H1 (cell line): ENCODE data around the gene FGR. TPM values are rescaled to one million over a fixed set of nuclear protein-coding genes. Genes with fewer than 3 reads are reported as not detected.

Source experiments
- CTCF ChIA-PET: fragments of 300-600 bp; sonication (Branson Sonifier 250); formaldehyde crosslinking; loops from one replicate; lab custom pipeline; 2021; ENCODE audit not compliant: partially characterized antibody; lab: Charles Lee
- POLR2A ChIA-PET: fragments of 300-600 bp; sonication (Branson Sonifier 250); formaldehyde crosslinking; loops from one replicate; lab custom pipeline; 2021; ENCODE audit warnings: inconsistent platforms; ENCODE audit not compliant: partially characterized antibody; lab: Charles Lee
- DNase-seq, 2 experiments: peaks; one replicate each; pipeline versions ENCODE4 v3.0.0 to v3.0.0-alpha.2; 2010 to 2022; ENCODE audit warnings: low spot score in 2 of 2, low read depth in 1 of 2, mixed read lengths in 1 of 2
- FAIRE-seq: peaks from 2 replicates; lab custom pipeline; 2011; peaks lifted over from hg19 to GRCh38; lab: Jason Lieb, UNC
- H2AFZ ChIP-seq: 2 replicates; pipeline ENCODE4 v1.8.1; 2012; ENCODE audit warnings: low read length, inconsistent platforms
- H2AK5ac ChIP-seq: 2 replicates; pipeline ENCODE4 v1.6.1; 2013; ENCODE audit warnings: low read depth, low read length
- H2BK120ac ChIP-seq: replicated peaks from 2 replicates; pipeline ENCODE3; 2013; ENCODE audit warnings: low read depth, low read length, inconsistent platforms
- H2BK12ac ChIP-seq: 2 replicates; pipeline ENCODE4 v1.6.1; 2013; ENCODE audit warnings: low read depth, low read length
- H2BK15ac ChIP-seq: 2 replicates; pipeline ENCODE4 v1.6.1; 2013; ENCODE audit warnings: low read length
- H2BK20ac ChIP-seq: 2 replicates; pipeline ENCODE4 v1.6.1; 2013; ENCODE audit warnings: low read length
- H2BK5ac ChIP-seq: 2 replicates; pipeline ENCODE4 v1.6.1; 2013; ENCODE audit warnings: low read depth, low read length
- H3K14ac ChIP-seq: 2 replicates; pipeline ENCODE4 v1.6.1; 2013; ENCODE audit warnings: inconsistent platforms; ENCODE audit not compliant: insufficient read length
- H3K18ac ChIP-seq: 2 replicates; pipeline ENCODE4 v1.6.1; 2013; ENCODE audit warnings: low read length; ENCODE audit errors: extremely low read depth
- H3K23ac ChIP-seq: 2 replicates; pipeline ENCODE4 v1.6.1; 2013; ENCODE audit warnings: inconsistent platforms; ENCODE audit not compliant: insufficient read length
- H3K23me2 ChIP-seq: 2 replicates; pipeline ENCODE4 v1.6.1; 2013; ENCODE audit warnings: low read depth, low read length
- H3K27ac ChIP-seq: 2 replicates; pipeline ENCODE4 v1.6.1; 2011; ENCODE audit warnings: low read depth, low read length, inconsistent platforms
- H3K27me3 ChIP-seq, 4 experiments: replicated peaks in 1 of 4; 1 replicate in 1 of 4; 2 replicates in 3 of 4; pipeline versions ENCODE4 v1.6.1 to v1.8.1; 2011 to 2013; ENCODE audit warnings: low read length in 3 of 4, mild to moderate bottlenecking in 3 of 4, inconsistent platforms in 2 of 4, mixed read lengths in 2 of 4, moderate library complexity in 1 of 4; ENCODE audit not compliant: control insufficient read depth in 3 of 4, insufficient read depth in 3 of 4; ENCODE audit errors: extremely low read depth in 1 of 4
- H3K36me3 ChIP-seq, 4 experiments: 2 replicates each; pipeline versions ENCODE4 v1.6.1 to v1.8.1; 2011 to 2013; ENCODE audit warnings: mild to moderate bottlenecking in 4 of 4, low read length in 3 of 4, moderate library complexity in 2 of 4, control low read depth in 1 of 4, inconsistent platforms in 1 of 4; ENCODE audit not compliant: insufficient read depth in 4 of 4, control insufficient read depth in 2 of 4
- H3K4ac ChIP-seq: replicated peaks from 2 replicates; pipeline ENCODE3; 2013; ENCODE audit warnings: low read length, low read depth, mixed read lengths, inconsistent platforms; ENCODE audit not compliant: insufficient read length
- H3K4me1 ChIP-seq, 4 experiments: replicated peaks in 1 of 4; 1 replicate in 1 of 4; 2 replicates in 3 of 4; pipeline versions ENCODE4 v1.6.1 to v1.8.1; 2011 to 2013; ENCODE audit warnings: low read length in 3 of 4, inconsistent platforms in 2 of 4, mixed read lengths in 1 of 4; ENCODE audit not compliant: insufficient read depth in 4 of 4, control insufficient read depth in 3 of 4
- H3K4me2 ChIP-seq, 2 experiments: 2 replicates each; pipeline versions ENCODE4 v1.6.1 to v1.8.1; 2011 to 2013; ENCODE audit warnings: low read depth in 2 of 2, low read length in 2 of 2, control low read depth in 1 of 2, inconsistent platforms in 1 of 2, mild to moderate bottlenecking in 1 of 2; ENCODE audit not compliant: insufficient read depth in 1 of 2
- H3K4me3 ChIP-seq, 4 experiments: fragments of 200-600, 300-600 bp in 1 of 4; sonication (generic), shearing (Covaris generic), sonication (Bioruptor Twin) in 1 of 4; 2 replicates each; pipeline versions ENCODE4 v1.5.1 to v1.8.1; 2011 to 2016; ENCODE audit warnings: low read length in 4 of 4, low read depth in 3 of 4, control low read depth in 2 of 4, inconsistent platforms in 2 of 4, mild to moderate bottlenecking in 2 of 4, mixed read lengths in 1 of 4, moderate library complexity in 1 of 4; ENCODE audit not compliant: insufficient read depth in 2 of 4; ENCODE audit errors: extremely low read depth in 1 of 4
- H3K56ac ChIP-seq: replicated peaks from 2 replicates; pipeline ENCODE3; 2013; ENCODE audit warnings: low read depth, mild to moderate bottlenecking, mixed read lengths, low read length, inconsistent platforms; ENCODE audit not compliant: insufficient read length
- H3K79me1 ChIP-seq: 2 replicates; pipeline ENCODE4 v1.6.1; 2013; ENCODE audit warnings: low read depth, low read length, control low read depth
- H3K79me2 ChIP-seq, 2 experiments: 2 replicates each; pipeline versions ENCODE4 v1.6.1 to v1.8.1; 2012 to 2013; ENCODE audit warnings: low read length in 2 of 2, mild to moderate bottlenecking in 2 of 2, inconsistent platforms in 1 of 2; ENCODE audit not compliant: insufficient read depth in 2 of 2, control insufficient read depth in 1 of 2
- H3K9ac ChIP-seq, 4 experiments: replicated peaks in 1 of 4; 1 replicate in 1 of 4; 2 replicates in 3 of 4; pipeline versions ENCODE4 v1.6.1 to v1.8.1; 2011 to 2013; ENCODE audit warnings: low read depth in 3 of 4, low read length in 3 of 4, control low read depth in 2 of 4, mild to moderate bottlenecking in 2 of 4, moderate library complexity in 2 of 4, inconsistent platforms in 1 of 4; ENCODE audit errors: extremely low read depth in 1 of 4
- H3K9me3 ChIP-seq, 2 experiments: 2 replicates each; pipeline versions ENCODE4 v1.6.1 to v1.8.1; 2012 to 2013; ENCODE audit warnings: mild to moderate bottlenecking in 2 of 2, moderate library complexity in 2 of 2, control low read depth in 1 of 2, inconsistent platforms in 1 of 2, low read depth in 1 of 2, low read length in 1 of 2, mixed read lengths in 1 of 2; ENCODE audit not compliant: insufficient read depth in 2 of 2
- H4K20me1 ChIP-seq, 2 experiments: replicated peaks in 1 of 2; 2 replicates each; pipeline versions ENCODE3 to v1.8.1; 2011 to 2013; ENCODE audit warnings: inconsistent platforms in 2 of 2, low read length in 2 of 2, mild to moderate bottlenecking in 1 of 2; ENCODE audit not compliant: insufficient read depth in 2 of 2, control insufficient read depth in 1 of 2
- H4K5ac ChIP-seq: 2 replicates; pipeline ENCODE4 v1.6.1; 2013; ENCODE audit warnings: low read length, low read depth, mixed read lengths, inconsistent platforms; ENCODE audit not compliant: insufficient read length
- H4K8ac ChIP-seq: 2 replicates; pipeline ENCODE4 v1.8.0; 2013; ENCODE audit warnings: mild to moderate bottlenecking, moderate library complexity, low read length, inconsistent platforms; ENCODE audit not compliant: insufficient read depth; ENCODE audit errors: extremely low read depth
- H4K91ac ChIP-seq: replicated peaks from 2 replicates; pipeline ENCODE3; 2013; ENCODE audit warnings: low read length, mixed read lengths, inconsistent platforms; ENCODE audit not compliant: insufficient read length
- ASH2L ChIP-seq: fragments of 200-600, 300-600 bp; sonication (generic); IDR thresholded peaks from one replicate; pipeline ENCODE4 v1.7.1; 2017; ENCODE audit warnings: low read length
- FOSL1 ChIP-seq: IDR thresholded peaks from 2 replicates; pipeline ENCODE4 v1.6.1; 2011; ENCODE audit warnings: mild to moderate bottlenecking, low read depth, low read length, moderate library complexity; ENCODE audit not compliant: insufficient read depth
- JUN ChIP-seq: IDR thresholded peaks from 2 replicates; pipeline ENCODE4 v1.6.1; 2011; ENCODE audit warnings: low read depth, mild to moderate bottlenecking, improper control_type of control experiment, low read length
- RAD21 ChIP-seq, 2 experiments: IDR thresholded peaks in 1 of 2; conservative IDR thresholded peaks in 1 of 2; 2 replicates each; pipeline ENCODE4 v1.6.1; 2011; ENCODE audit warnings: low read depth in 2 of 2, low read length in 2 of 2, improper control_type of control experiment in 1 of 2, inconsistent platforms in 1 of 2, mild to moderate bottlenecking in 1 of 2, moderate library complexity in 1 of 2
- RBBP5 ChIP-seq: IDR thresholded peaks from 2 replicates; pipeline ENCODE4 v1.7.1; 2012; ENCODE audit warnings: low read depth, mild to moderate bottlenecking, inconsistent platforms, low read length, moderate library complexity, borderline replicate concordance
- SIN3A ChIP-seq, 2 experiments: IDR thresholded peaks in 1 of 2; conservative IDR thresholded peaks in 1 of 2; 2 replicates each; pipeline ENCODE4 v1.6.1; 2011 to 2012; ENCODE audit warnings: low read length in 2 of 2, improper control_type of control experiment in 1 of 2, low read depth in 1 of 2, mild to moderate bottlenecking in 1 of 2
- SP1 ChIP-seq: IDR thresholded peaks from 2 replicates; pipeline ENCODE4 v1.6.1; 2011; ENCODE audit warnings: low read depth, low read length
- TEAD4 ChIP-seq: IDR thresholded peaks from 2 replicates; pipeline ENCODE4 v1.6.1; 2012; ENCODE audit warnings: low read depth, low read length, inconsistent platforms, mixed read lengths
- WGBS, 2 experiments: shearing (Covaris generic) in 1 of 2; methylation state at CpG; one replicate each; pipeline versions ENCODE4 v1.1.6 to v1.1.7; 2013 to 2015; ENCODE audit warnings: low lambda C conversion rate in 2 of 2, mixed read lengths in 2 of 2, inconsistent platforms in 1 of 2, low coverage in 1 of 2, missing lambda C conversion rate in 1 of 2; ENCODE audit not compliant: insufficient replicate concordance in 2 of 2, insufficient coverage in 1 of 2, insufficient read length in 1 of 2; ENCODE audit errors: extremely low coverage in 1 of 2, missing lambda C conversion rate in 1 of 2; 5-methylcytosine and 5-hydroxymethylcytosine counted together
- polyA plus RNA-seq, 7 experiments: library from polyadenylated mRNA; depleted of rRNA in 3 of 7; stranded (reverse) in 5 of 7; unstranded in 2 of 7; fragments of >200 nt in 5 of 7; fragments of 200-250 nt in 2 of 7; gene quantifications; 1 replicate in 5 of 7; 2 replicates in 1 of 7; 4 replicates in 1 of 7; pipeline versions ENCODE4 v1.2.1 to v1.2.3, GENCODE V29; 2011 to 2013; ENCODE audit warnings: missing spikeins in 2 of 7, mixed read lengths in 2 of 7
- total RNA-seq: library from RNA; stranded (reverse); fragmentation: NEBNext Ultra II Directional; extraction: Animal tissue kit (Norgen Biotek cat#: 25700); gene quantifications from 2 replicates; pipeline ENCODE4 v1.2.1, GENCODE V29; 2021

The FGR gene
- total and polyA plus RNA-seq, 2 of the 8 experiments (the other 6 are each of a cell fraction or from before 2014, with no cell fraction given): 0.22 to 0.95 TPM

DNA sequence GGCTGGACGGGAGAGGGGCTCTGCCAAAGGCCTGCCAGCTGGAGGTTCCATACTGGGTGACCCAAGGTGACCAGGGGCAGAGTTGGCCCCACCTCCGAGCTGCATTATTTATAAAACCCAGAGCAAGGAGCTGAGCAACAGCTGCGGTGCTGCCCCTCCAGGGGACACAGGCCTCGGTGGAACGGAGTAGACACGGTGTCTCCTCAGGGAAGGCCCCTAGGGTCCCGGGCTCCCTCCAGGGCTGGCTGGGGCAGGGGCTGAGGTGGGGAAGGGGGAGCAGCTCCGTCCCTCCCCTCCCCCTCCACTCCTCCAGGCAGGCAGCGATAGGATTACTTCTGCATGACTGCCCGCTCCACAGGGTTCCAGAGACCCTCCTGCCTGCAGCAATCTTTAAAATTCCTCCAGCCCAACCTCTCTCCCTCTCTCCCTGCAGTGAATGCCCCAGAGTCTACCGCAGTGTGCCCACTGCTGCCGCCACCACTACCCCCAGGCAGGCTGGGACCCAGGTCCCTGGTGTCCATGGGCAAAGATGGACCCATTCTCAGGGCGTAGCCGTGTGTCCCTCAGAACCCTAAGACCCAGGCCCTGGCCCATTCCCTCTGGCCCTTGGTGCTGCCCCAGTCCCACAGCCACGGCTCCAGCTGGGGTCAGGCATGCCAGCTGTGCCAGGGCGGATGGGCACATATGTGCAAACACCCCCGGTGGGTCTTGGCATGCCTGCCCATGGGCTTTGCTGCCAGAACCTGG lies 41.9 kb downstream of the FGR start:
- ChIA-PET POLR2A (interaction anchor here (1.0 to 13.5 kb wide), 8 partner anchors 8 to 211 kb away, joined by 3 to 355 read pairs (median 8); partner anchors contain the start of gene AHDC1), CTCF (interaction anchor here (0.6 to 37.8 kb wide), 8 partner anchors 8 to 287 kb away, joined by 3 to 1807 read pairs (median 4); no protein-coding TSS in a partner anchor)
- Histone ChIP-seq H3K4ac (peak overlapping the region; percentile 61), H4K8ac (peak overlapping the region; percentile 83), H3K27me3 (peaks cover 0 to 2% (median 0%) of the 10 kb centered on the region in 4 experiments; a peak in 1 of 7 replicates), H3K4me2 (peak overlapping the region; percentile 64 to 71), H3K36me3 (peaks cover 0 to 7% (median 0%) of the 10 kb centered on the region in 4 experiments; a peak in 1 of 8 replicates), H3K18ac (peak overlapping the region; percentile 89), H4K91ac (peak overlapping the region; percentile 83), H3K4me3 (peak overlapping the region in 2 of 4 experiments; percentile 32 to 49; a peak in 5 of 8 replicates), H3K23ac (no peak overlapping the region), H3K9me3 (no peaks in the 10 kb centered on the region), H3K23me2 (peaks cover 14% of the 10 kb centered on the region; the same call in 1 of the 2 replicates), H3K56ac (peak overlapping the region; percentile 79), H3K27ac (peak overlapping the region; percentile 51), H4K20me1 (peaks cover 13 to 45% of the 10 kb centered on the region in 2 experiments), H3K14ac (no peak overlapping the region), H3K9ac (no peak overlapping the region; a peak in 1 of 7 replicates), H3K79me2 (peaks cover 5 to 78% of the 10 kb centered on the region in 2 experiments; a peak in 3 of 4 replicates), H3K4me1 (peaks cover 14 to 60% (median 43%) of the 10 kb centered on the region in 4 experiments), H2BK5ac (peak overlapping the region; percentile 89; the same call in 1 of the 2 replicates), H2BK15ac (peak overlapping the region; percentile 72; the same call in 1 of the 2 replicates), H2BK20ac (peak overlapping the region; percentile 86; the same call in 1 of the 2 replicates), H2BK120ac (no peak overlapping the region), H2AFZ (no peak overlapping the region), H4K5ac (peak overlapping the region; percentile 63), H3K79me1 (peaks cover 50% of the 10 kb centered on the region), H2AK5ac (no peak overlapping the region; the same call in 1 of the 2 replicates), H2BK12ac (peak overlapping the region; percentile 52; the same call in 1 of the 2 replicates)
- DNase-seq: peak in 1 of 2 experiments; percentile 78
- no peak for FAIRE-seq
- TF ChIP-seq RAD21 (IDR thresholded peaks at IDR 0.05 in 1 of 2, conservative IDR thresholded peaks at IDR 0.05 in 1 of 2; ENCODE audit: low read depth in 2 of 2, low read length in 2 of 2) (0 out of 4 replicates have a peak, but pooled peaks of 1 of the 2 experiments have one; percentile 3), ASH2L (peak; percentile 66), FOSL1 (no peak), SP1 (0 out of 2 replicates have a peak, but pooled peaks have one; percentile 31), JUN (no peak), TEAD4 (no peak), SIN3A (conservative IDR thresholded peaks at IDR 0.05 in 1 of 2, IDR thresholded peaks at IDR 0.05 in 1 of 2; ENCODE audit: low read depth in 1 of 2, low read length in 2 of 2) (0 out of 4 replicates have a peak, but pooled peaks of 1 of the 2 experiments have one; percentile 19), RBBP5 (no peak; the same call in 1 of the 2 replicates)
- WGBS, 2 experiments: 27% methylated on average over 14 of the region's 17 CpGs; no CpG with 5 or more reads in 1 of the 2 experiments
